OCI-LY7 (cell line): ENCODE data around the gene MBD3. TPM values are rescaled to one million over a fixed set of nuclear protein-coding genes. Genes with fewer than 3 reads are reported as not detected.
"Not testable (repeated sequence)": the region's sequence is repeated elsewhere in the genome, so short reads cannot be mapped to it uniquely, and the experiment has no call there.

Experiments used
- BruUV-seq: library from RNA; stranded (reverse); fragments of 400-500 nt; replicated peaks from 2 replicates; lab custom pipeline; 2021; lab: Mats Ljungman, UMichigan
- CTCF ChIA-PET: fragments of 300-600 bp; sonication (Branson Sonifier 250); formaldehyde crosslinking; loops from one replicate; lab custom pipeline; 2022; ENCODE audit warnings: antibody characterized with exemption; ENCODE audit not compliant: unreplicated experiment; lab: Charles Lee
- POLR2A ChIA-PET: fragments of 300-600 bp; sonication (Branson Sonifier 250); formaldehyde crosslinking; loops from one replicate; lab custom pipeline; 2022; ENCODE audit warnings: antibody characterized with exemption; lab: Charles Lee
- DNase-seq: peaks from one replicate; pipeline ENCODE4 v3.0.0-alpha.2; 2015; ENCODE audit warnings: low spot score
- H2AFZ ChIP-seq: fragments of 200-600 bp; sonication (generic), shearing (Covaris generic); 2 replicates; pipeline ENCODE4 v1.6.1; 2014; ENCODE audit warnings: mild to moderate bottlenecking, antibody characterized with exemption, low read length, moderate library complexity
- H3K27ac ChIP-seq: fragments of 200-600 bp; sonication (generic); 2 replicates; pipeline ENCODE4 v1.5.1; 2014; ENCODE audit warnings: mixed run types, low read depth, mild to moderate bottlenecking, moderate library complexity, low read length, inconsistent platforms; ENCODE audit not compliant: poor library complexity, severe bottlenecking
- H3K36me3 ChIP-seq: fragments of 200-600 bp; sonication (generic); 2 replicates; pipeline ENCODE4 v1.6.1; 2014; ENCODE audit warnings: mild to moderate bottlenecking, antibody characterized with exemption, low read length, moderate library complexity, mixed read lengths; ENCODE audit not compliant: insufficient read depth
- H3K4me1 ChIP-seq: fragments of 200-600 bp; sonication (generic); 2 replicates; pipeline ENCODE4 v1.5.1; 2014; ENCODE audit warnings: mild to moderate bottlenecking, low read length; ENCODE audit not compliant: insufficient read depth, poor library complexity, severe bottlenecking
- H3K4me2 ChIP-seq: fragments of 200-600 bp; sonication (generic); 2 replicates; pipeline ENCODE4 v1.6.1; 2014; ENCODE audit warnings: mild to moderate bottlenecking, low read length
- H3K4me3 ChIP-seq: fragments of 200-600 bp; sonication (generic); 2 replicates; pipeline ENCODE4 v1.5.1; 2014; ENCODE audit warnings: mild to moderate bottlenecking, low read depth, low read length; ENCODE audit not compliant: poor library complexity, severe bottlenecking
- H3K79me2 ChIP-seq: fragments of 200-600 bp; sonication (generic); 2 replicates; pipeline ENCODE4 v1.6.1; 2016; ENCODE audit warnings: low read depth, mild to moderate bottlenecking, low read length, moderate library complexity, mixed read lengths; ENCODE audit not compliant: insufficient read depth
- H3K9me2 ChIP-seq: fragments of 200-600 bp; sonication (generic); 2 replicates; pipeline ENCODE4 v1.6.1; 2016; ENCODE audit warnings: mild to moderate bottlenecking, low read length, mixed read lengths; ENCODE audit not compliant: insufficient read depth
- H3K9me3 ChIP-seq: fragments of 200-600 bp; sonication (generic); 2 replicates; pipeline ENCODE4 v1.6.1; 2014; ENCODE audit warnings: mild to moderate bottlenecking, mixed run types, low read length, mixed read lengths
- H4K20me1 ChIP-seq: fragments of 200-600 bp; sonication (generic); 2 replicates; pipeline ENCODE4 v1.6.1; 2014; ENCODE audit warnings: mild to moderate bottlenecking, antibody characterized with exemption, low read length, moderate library complexity, mixed read lengths; ENCODE audit not compliant: insufficient read depth
- EZH2phosphoT487 ChIP-seq: fragments of 200-600 bp; sonication (generic); IDR thresholded peaks from 2 replicates; pipeline ENCODE4 v1.6.1; 2018; ENCODE audit warnings: low read depth, borderline replicate concordance, mild to moderate bottlenecking, mixed run types, antibody characterized with exemption, low read length, moderate library complexity, mixed read lengths
- intact Hi-C: fragments of 100-400 bp; cut with micrococcal nuclease; formaldehyde crosslinking; loops from one replicate; pipeline ENCODE4 v1.10.0; 2022; ENCODE audit not compliant: unreplicated experiment
- total RNA-seq, 2 experiments: library from RNA; depleted of rRNA in 1 of 2; stranded (reverse); fragments of >200 nt in 1 of 2; shearing (Covaris generic) in 1 of 2; gene quantifications; 2 replicates each; pipeline ENCODE4 v1.2.3, GENCODE V29; 2014 to 2022
- TF ChIP-seq, protein P1 (sequence below): fragments of 200-600 bp; sonication (generic); conservative IDR thresholded peaks from 2 replicates; pipeline ENCODE4 v1.5.1; 2014; ENCODE audit warnings: mild to moderate bottlenecking, antibody characterized with exemption, low read length, moderate library complexity, mixed read lengths

Gene MBD3
- total RNA-seq, 2 experiments from 2014 or later = 168 to 172 TPM

DNA sequence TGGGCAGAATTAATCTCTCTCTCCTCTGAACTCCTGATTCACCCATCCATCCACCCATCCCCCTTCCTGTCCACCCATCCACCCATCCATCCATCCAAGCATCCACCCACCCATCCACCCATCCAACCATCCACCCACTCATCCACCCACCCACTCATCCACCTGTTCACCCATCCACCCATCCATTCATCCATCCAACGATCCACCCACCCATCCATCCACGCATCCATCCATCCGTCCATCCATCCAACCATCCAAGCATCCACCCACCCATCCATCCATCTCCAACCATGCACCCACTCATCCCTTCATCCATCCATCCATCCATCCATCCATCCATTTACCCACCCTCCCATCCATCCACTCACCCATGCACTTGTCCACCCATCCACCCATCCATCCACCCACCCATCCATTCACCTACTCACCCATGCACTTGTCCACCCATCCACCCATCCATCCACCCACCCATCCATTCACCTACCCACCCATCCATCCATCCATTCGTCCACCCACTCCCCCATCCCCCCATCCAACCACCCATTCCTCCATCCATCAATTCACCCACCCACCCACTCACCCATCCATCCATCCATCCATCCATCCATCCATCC, 43.2 kb downstream of the MBD3 start:
- TF ChIP-seq, protein P1, sequence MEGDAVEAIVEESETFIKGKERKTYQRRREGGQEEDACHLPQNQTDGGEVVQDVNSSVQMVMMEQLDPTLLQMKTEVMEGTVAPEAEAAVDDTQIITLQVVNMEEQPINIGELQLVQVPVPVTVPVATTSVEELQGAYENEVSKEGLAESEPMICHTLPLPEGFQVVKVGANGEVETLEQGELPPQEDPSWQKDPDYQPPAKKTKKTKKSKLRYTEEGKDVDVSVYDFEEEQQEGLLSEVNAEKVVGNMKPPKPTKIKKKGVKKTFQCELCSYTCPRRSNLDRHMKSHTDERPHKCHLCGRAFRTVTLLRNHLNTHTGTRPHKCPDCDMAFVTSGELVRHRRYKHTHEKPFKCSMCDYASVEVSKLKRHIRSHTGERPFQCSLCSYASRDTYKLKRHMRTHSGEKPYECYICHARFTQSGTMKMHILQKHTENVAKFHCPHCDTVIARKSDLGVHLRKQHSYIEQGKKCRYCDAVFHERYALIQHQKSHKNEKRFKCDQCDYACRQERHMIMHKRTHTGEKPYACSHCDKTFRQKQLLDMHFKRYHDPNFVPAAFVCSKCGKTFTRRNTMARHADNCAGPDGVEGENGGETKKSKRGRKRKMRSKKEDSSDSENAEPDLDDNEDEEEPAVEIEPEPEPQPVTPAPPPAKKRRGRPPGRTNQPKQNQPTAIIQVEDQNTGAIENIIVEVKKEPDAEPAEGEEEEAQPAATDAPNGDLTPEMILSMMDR = no peak
- TF ChIP-seq EZH2phosphoT487 = no peak
- H3K79me2 ChIP-seq = no peaks in the 10 kb centered on the region
- POLR2A ChIA-PET = no interaction called here
- intact Hi-C loops = loop anchor here (5.0 kb wide), 1 partner anchor 123 kb away; no protein-coding TSS in a partner anchor
- H3K9me3 ChIP-seq = no peaks in the 10 kb centered on the region
- no peak overlapping the region for H2AFZ ChIP-seq
- no peaks in the 10 kb centered on the region for H3K4me1 ChIP-seq
- no TSS peak for BruUV-seq
- H3K36me3 ChIP-seq = no peaks in the 10 kb centered on the region
- H4K20me1 ChIP-seq = no peaks in the 10 kb centered on the region
- no peak overlapping the region for H3K27ac ChIP-seq
- no peak overlapping the region for H3K4me3 ChIP-seq
- DNase-seq = no peak
- H3K9me2 ChIP-seq = no peaks in the 10 kb centered on the region
- no peak overlapping the region for H3K4me2 ChIP-seq
- CTCF ChIA-PET = no interaction called here

GRCh38 chr19:1540365-1540925, 52.2 kb downstream of the MBD3 start:
- no peaks in the 10 kb centered on the region for H3K4me1 ChIP-seq
- H3K9me3 ChIP-seq = no peaks in the 10 kb centered on the region
- no TSS peak for BruUV-seq
- DNase-seq = no peak
- H3K4me3 ChIP-seq = no peak overlapping the region
- no peak overlapping the region for H3K4me2 ChIP-seq
- no peak overlapping the region for H2AFZ ChIP-seq
- ChIA-PET CTCF (no interaction called here), POLR2A (no interaction called here)
- H3K79me2 ChIP-seq = no peaks in the 10 kb centered on the region
- no peaks in the 10 kb centered on the region for H3K9me2 ChIP-seq
- intact Hi-C loops = no loop called here
- H3K27ac ChIP-seq = no peak overlapping the region
- H3K36me3 ChIP-seq = no peaks in the 10 kb centered on the region
- no peaks in the 10 kb centered on the region for H4K20me1 ChIP-seq
- TF ChIP-seq, protein P1 = no peak
- TF ChIP-seq EZH2phosphoT487 = no peak

GRCh38 chr19:1539749-1540148, 52.9 kb downstream of the MBD3 start:
- H3K4me2 ChIP-seq, CTCF ChIA-PET: not testable (repeated sequence)

More at GRCh38 chr19:1539749-1540148, 52.9 kb downstream of the MBD3 start:
- intact Hi-C loops, H3K4me3 ChIP-seq, DNase-seq, H3K79me2 ChIP-seq, H3K27ac ChIP-seq, H3K9me2 ChIP-seq, H3K4me1 ChIP-seq, H3K9me3 ChIP-seq, H4K20me1 ChIP-seq, H3K36me3 ChIP-seq, H2AFZ ChIP-seq, BruUV-seq: not testable (repeated sequence)
- POLR2A ChIA-PET = interaction anchor here (0.7 kb wide), 1 partner anchor 291 kb away, joined by 7 read pairs; no protein-coding TSS in a partner anchor
